ENCODE data around the gene KHK.
A peak's percentile ranks its signal among the peaks of the same experiment; 100 is the strongest.

The KHK gene

GRCh38 chr2:27051902-27052645 lies 34.5 kb upstream of the KHK start:
- Histone ChIP-seq H3K4me3 (replicated peaks; ENCODE audit: insufficient read depth, low read length) (peak overlapping the region; percentile 98), H3K27ac (replicated peaks) (peak overlapping the region; percentile 82), H3K27me3 (ENCODE audit: insufficient read depth, poor library complexity, severe bottlenecking) (no peaks in the 10 kb centered on the region)
- TF ChIP-seq CTCF (IDR thresholded peaks at IDR 0.05; ENCODE audit: insufficient read depth, low read length) = no peak
- no peak for TF ChIP-seq POLR2AphosphoS5 (IDR thresholded peaks at IDR 0.05; ENCODE audit: low read depth)
- no peak for TF ChIP-seq SPI1 (IDR thresholded peaks at IDR 0.05; ENCODE audit: borderline replicate concordance, low read depth)
- TF ChIP-seq REST (IDR thresholded peaks at IDR 0.05; ENCODE audit: insufficient replicate concordance, low read depth) = no peak
- no peak for TF ChIP-seq GABPA (IDR thresholded peaks at IDR 0.05; ENCODE audit: low read depth)
- peak in 1 of 2 experiments; percentile 13 for DNase-seq (ENCODE audit: low read depth in 1 of 2, low spot score in 1 of 2)

- no peak overlapping the region for H3K4me3 ChIP-seq (replicated peaks; ENCODE audit: insufficient read depth, low read length)
- no peaks in the 10 kb centered on the region for H3K27me3 ChIP-seq (ENCODE audit: insufficient read depth, poor library complexity, severe bottlenecking)
- no peak overlapping the region for H3K27ac ChIP-seq (replicated peaks)
- no peak for DNase-seq (ENCODE audit: low read depth in 1 of 2, low spot score in 1 of 2)
- TF ChIP-seq POLR2AphosphoS5 (IDR thresholded peaks at IDR 0.05; ENCODE audit: low read depth) (no peak), GABPA (IDR thresholded peaks at IDR 0.05; ENCODE audit: low read depth) (no peak), REST (IDR thresholded peaks at IDR 0.05; ENCODE audit: insufficient replicate concordance, low read depth) (no peak), CTCF (IDR thresholded peaks at IDR 0.05; ENCODE audit: insufficient read depth, low read length) (no peak), SPI1 (IDR thresholded peaks at IDR 0.05; ENCODE audit: borderline replicate concordance, low read depth) (no peak)
These were observed 33.3 kb upstream of the KHK start for GRCh38 chr2:27053321-27053720.

GRCh38 chr2:27053776-27054175 lies 32.8 kb upstream of the KHK start:
- H3K27me3 ChIP-seq (ENCODE audit: insufficient read depth, poor library complexity, severe bottlenecking) = no peaks in the 10 kb centered on the region
- DNase-seq (ENCODE audit: low read depth in 1 of 2, low spot score in 1 of 2) = no peak
- H3K27ac ChIP-seq (replicated peaks) = no peak overlapping the region
- no peak overlapping the region for H3K4me3 ChIP-seq (replicated peaks; ENCODE audit: insufficient read depth, low read length)
- TF ChIP-seq CTCF (IDR thresholded peaks at IDR 0.05; ENCODE audit: insufficient read depth, low read length) (no peak), POLR2AphosphoS5 (IDR thresholded peaks at IDR 0.05; ENCODE audit: low read depth) (no peak), REST (IDR thresholded peaks at IDR 0.05; ENCODE audit: insufficient replicate concordance, low read depth) (no peak), GABPA (IDR thresholded peaks at IDR 0.05; ENCODE audit: low read depth) (no peak), SPI1 (IDR thresholded peaks at IDR 0.05; ENCODE audit: borderline replicate concordance, low read depth) (no peak)

Data from HL-60 (cell line).